ENCODE measurements around the gene BRMS1L.
"Not testable (repeated sequence)": the region's sequence is repeated elsewhere in the genome, so short reads cannot be mapped to it uniquely, and the experiment has no call there.

Gene BRMS1L

GRCh38 chr14:35821564-35822411 is 4.3 kb upstream of the BRMS1L start:
- peak; percentile 45 for DNase-seq (ENCODE audit: low spot score)

- DNase-seq (ENCODE audit: low spot score), result no peak
Measured at GRCh38 chr14:35822501-35822900, 3.6 kb upstream of the BRMS1L start.

GRCh38 chr14:35824446-35825165 is 1.5 kb upstream of the BRMS1L start:
- DNase-seq (ENCODE audit: low spot score), result not testable (repeated sequence)

- no peak for DNase-seq (ENCODE audit: low spot score)
Measured at GRCh38 chr14:35825968-35826217, 245 bp upstream of the BRMS1L start.

- no peak for DNase-seq (ENCODE audit: low spot score)
Measured at GRCh38 chr14:35826952-35827416, 846 bp downstream of the BRMS1L start.

- no peak for DNase-seq (ENCODE audit: low spot score)
Measured at GRCh38 chr14:35827678-35828472, 1.7 kb downstream of the BRMS1L start.

- DNase-seq (ENCODE audit: low spot score), result peak; percentile 67
Measured at GRCh38 chr14:35829449-35829848, 3.3 kb downstream of the BRMS1L start.

GRCh38 chr14:35835208-35835982 is 9.3 kb downstream of the BRMS1L start:
- DNase-seq (ENCODE audit: low spot score), result no peak

- not testable (repeated sequence) for DNase-seq (ENCODE audit: low spot score)
Measured at GRCh38 chr14:35841704-35842103, 15.6 kb downstream of the BRMS1L start.

- DNase-seq (ENCODE audit: low spot score), result not testable (repeated sequence)
Measured at GRCh38 chr14:35842245-35842644, 16.1 kb downstream of the BRMS1L start.

- DNase-seq (ENCODE audit: low spot score), result no peak
Measured at GRCh38 chr14:35844494-35844893, 18.4 kb downstream of the BRMS1L start.

- DNase-seq (ENCODE audit: low spot score), result no peak
Measured at GRCh38 chr14:35847636-35848035, 21.5 kb downstream of the BRMS1L start.

- no peak for DNase-seq (ENCODE audit: low spot score)
Measured at GRCh38 chr14:35849122-35849521, 23.0 kb downstream of the BRMS1L start.

- no peak for DNase-seq (ENCODE audit: low spot score)
Measured at GRCh38 chr14:35851823-35852222, 25.7 kb downstream of the BRMS1L start.

- DNase-seq (ENCODE audit: low spot score), result no peak
Measured at GRCh38 chr14:35853225-35853624, 27.1 kb downstream of the BRMS1L start.

GRCh38 chr14:35854696-35855270 is 28.6 kb downstream of the BRMS1L start:
- no peak for DNase-seq (ENCODE audit: low spot score)

- DNase-seq (ENCODE audit: low spot score), result no peak
Measured at GRCh38 chr14:35855876-35856481, 29.8 kb downstream of the BRMS1L start.

GRCh38 chr14:35858521-35859209 is 32.5 kb downstream of the BRMS1L start:
- DNase-seq (ENCODE audit: low spot score), result no peak

GRCh38 chr14:35861204-35861868 is 35.2 kb downstream of the BRMS1L start:
- no peak for DNase-seq (ENCODE audit: low spot score)
